Thoracic aorta (tissue), 2 donors: ENCODE measurements around the gene LPAR2. TPM values are rescaled to one million over a fixed set of nuclear protein-coding genes. Genes with fewer than 3 reads are reported as not detected.

Experiments
- ATAC-seq: fragments of 150-250 bp; one replicate; pipeline ENCODE4 v1.8.0; 2017; ENCODE audit warnings: low read depth; ENCODE audit not compliant: insufficient number of reproducible peaks, low FRiP score
- DNase-seq: peaks from one replicate; pipeline ENCODE4 v3.0.0-alpha.2; 2020; ENCODE audit warnings: low spot score
- H3K27ac ChIP-seq, 2 donors: fragments of 200-600 bp; sonication (generic); 1 replicate in 1 of 2; 2 replicates in 1 of 2; pipeline ENCODE4 v1.5.1; 2016; ENCODE audit warnings: mild to moderate bottlenecking in 2 of 2, moderate library complexity in 2 of 2
- H3K27me3 ChIP-seq: fragments of 200-600 bp; sonication (generic); replicated peaks from 2 replicates; pipeline ENCODE4 v1.6.0; 2016; ENCODE audit warnings: mild to moderate bottlenecking; ENCODE audit not compliant: insufficient read depth
- H3K36me3 ChIP-seq: fragments of 200-600 bp; sonication (generic); one replicate; pipeline ENCODE4 v1.5.1; 2016
- H3K4me1 ChIP-seq, 2 donors: fragments of 200-600 bp; sonication (generic); 1 replicate in 1 of 2; 2 replicates in 1 of 2; pipeline versions ENCODE4 v1.5.1 to v1.6.0; 2016; ENCODE audit warnings: low read depth in 2 of 2, mild to moderate bottlenecking in 1 of 2; ENCODE audit not compliant: control insufficient read depth in 1 of 2
- H3K4me3 ChIP-seq: fragments of 200-600 bp; sonication (generic); 2 replicates; pipeline ENCODE4 v1.5.1; 2016; ENCODE audit warnings: mild to moderate bottlenecking
- H3K9me3 ChIP-seq: fragments of 200-600 bp; sonication (generic); 2 replicates; pipeline ENCODE4 v1.5.1; 2016
- total RNA-seq, 2 donors: library from RNA; depleted of rRNA; stranded (reverse); fragments of >200 nt; gene quantifications; one replicate each; pipeline versions ENCODE4 v1.1.0 to v1.2.3, GENCODE V29; 2016
- TF ChIP-seq, protein P1 (sequence below): fragments of 200-600 bp; sonication (generic); IDR thresholded peaks from one replicate; pipeline ENCODE4 v1.5.1; 2019; ENCODE audit warnings: antibody characterized with exemption

The LPAR2 gene
- total RNA-seq, 2 donors from 2014 or later, result 4.2 to 11.6 TPM

DNA sequence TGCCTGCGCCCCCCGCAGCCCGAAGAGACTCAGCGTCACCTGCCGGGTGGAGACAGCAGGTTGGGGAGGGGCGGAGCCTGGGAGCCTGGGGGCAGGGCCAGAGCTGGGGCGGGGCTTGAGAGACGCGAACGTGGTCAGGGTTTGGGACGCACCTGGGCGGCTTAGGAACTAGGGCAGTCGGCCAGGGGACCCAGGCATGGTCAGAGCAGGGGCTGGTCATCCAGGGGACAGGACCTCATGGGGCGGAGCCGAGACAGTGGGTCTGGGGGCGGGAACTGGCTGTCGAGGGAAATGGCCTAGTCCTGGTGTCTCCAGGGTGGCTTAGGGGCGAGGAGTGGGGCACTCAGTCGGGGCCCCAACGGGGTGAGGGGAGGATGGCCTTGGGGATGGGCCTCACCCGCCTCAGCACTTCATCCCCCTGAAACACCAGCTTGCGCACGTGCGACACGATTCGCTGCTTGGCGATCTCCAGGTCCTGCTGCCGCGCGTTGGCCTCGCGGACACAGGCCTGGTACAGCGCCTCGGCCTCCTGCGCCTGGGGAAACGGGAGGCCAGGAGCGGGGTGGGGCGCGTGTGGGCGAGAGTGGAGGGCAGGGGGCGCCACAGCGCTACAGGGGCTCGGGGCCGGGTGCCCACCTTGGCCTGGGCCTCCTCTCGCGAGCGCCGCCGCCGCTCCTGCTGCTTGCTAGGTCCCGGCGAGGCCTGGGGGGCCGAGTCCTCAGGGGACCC lies 9.7 kb upstream of the LPAR2 start:
- Histone ChIP-seq H3K9me3 (no peaks in the 10 kb centered on the region), H3K27me3 (no peaks in the 10 kb centered on the region), H3K36me3 (peaks cover 19% of the 10 kb centered on the region), H3K4me1 (peaks cover 0 to 2% of the 10 kb centered on the region in 2 donors), H3K4me3 (no peak overlapping the region), H3K27ac (no peak overlapping the region)
- TF ChIP-seq, protein P1, sequence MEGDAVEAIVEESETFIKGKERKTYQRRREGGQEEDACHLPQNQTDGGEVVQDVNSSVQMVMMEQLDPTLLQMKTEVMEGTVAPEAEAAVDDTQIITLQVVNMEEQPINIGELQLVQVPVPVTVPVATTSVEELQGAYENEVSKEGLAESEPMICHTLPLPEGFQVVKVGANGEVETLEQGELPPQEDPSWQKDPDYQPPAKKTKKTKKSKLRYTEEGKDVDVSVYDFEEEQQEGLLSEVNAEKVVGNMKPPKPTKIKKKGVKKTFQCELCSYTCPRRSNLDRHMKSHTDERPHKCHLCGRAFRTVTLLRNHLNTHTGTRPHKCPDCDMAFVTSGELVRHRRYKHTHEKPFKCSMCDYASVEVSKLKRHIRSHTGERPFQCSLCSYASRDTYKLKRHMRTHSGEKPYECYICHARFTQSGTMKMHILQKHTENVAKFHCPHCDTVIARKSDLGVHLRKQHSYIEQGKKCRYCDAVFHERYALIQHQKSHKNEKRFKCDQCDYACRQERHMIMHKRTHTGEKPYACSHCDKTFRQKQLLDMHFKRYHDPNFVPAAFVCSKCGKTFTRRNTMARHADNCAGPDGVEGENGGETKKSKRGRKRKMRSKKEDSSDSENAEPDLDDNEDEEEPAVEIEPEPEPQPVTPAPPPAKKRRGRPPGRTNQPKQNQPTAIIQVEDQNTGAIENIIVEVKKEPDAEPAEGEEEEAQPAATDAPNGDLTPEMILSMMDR, result no peak
- no peak for ATAC-seq
- DNase-seq, result no peak

DNA sequence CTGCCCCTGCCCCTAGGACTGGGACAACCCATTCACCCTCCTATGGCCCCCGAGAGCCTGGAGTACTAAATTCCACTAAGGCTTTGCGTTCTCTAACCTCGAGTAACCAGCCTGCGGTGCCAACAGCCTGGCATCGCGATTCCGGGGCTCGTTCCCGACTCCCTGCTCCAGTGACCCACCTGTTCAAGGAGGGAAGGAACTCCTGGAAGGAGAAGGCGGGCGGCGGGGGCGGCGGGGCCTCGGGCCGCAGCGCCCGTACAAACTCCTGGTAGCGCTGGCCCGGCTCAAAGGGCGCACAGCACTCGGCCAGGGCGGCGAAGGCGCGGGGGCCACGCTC lies 9.1 kb upstream of the LPAR2 start:
- Histone ChIP-seq H3K27me3 (no peaks in the 10 kb centered on the region), H3K36me3 (peaks cover 21% of the 10 kb centered on the region), H3K4me1 (no peaks in the 10 kb centered on the region), H3K4me3 (no peak overlapping the region), H3K9me3 (no peaks in the 10 kb centered on the region), H3K27ac (no peak overlapping the region)
- DNase-seq, result no peak
- ATAC-seq, result no peak
- TF ChIP-seq, protein P1, result no peak

DNA sequence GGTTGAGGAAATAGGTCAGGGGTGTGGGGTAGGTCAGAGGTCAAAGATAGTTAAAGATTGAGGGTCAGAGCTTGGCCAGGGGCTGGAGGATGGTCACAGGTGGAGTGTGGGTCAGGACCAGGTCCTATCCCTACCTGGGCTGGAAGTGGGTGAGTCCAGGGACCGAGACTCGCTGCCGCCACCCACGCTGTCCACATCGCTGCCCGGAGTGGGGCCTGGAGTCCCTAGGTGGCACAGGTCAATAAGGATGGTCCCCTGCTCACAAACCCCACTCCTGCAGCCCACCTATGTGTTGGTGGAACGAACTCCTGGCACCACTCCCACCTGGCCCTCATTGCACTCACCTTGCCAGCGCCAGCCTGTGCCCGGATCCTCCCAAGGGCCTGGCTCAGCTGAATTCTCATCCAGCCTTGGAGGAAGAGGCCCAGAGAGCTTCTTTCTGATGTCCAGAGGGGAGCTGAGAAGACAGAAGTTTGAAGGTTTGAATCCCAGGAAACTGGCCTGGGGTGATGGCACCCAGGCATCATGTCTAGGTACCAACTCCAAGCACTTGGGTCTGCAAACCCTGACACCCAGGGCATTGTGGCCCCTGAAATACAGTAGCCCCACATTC lies 8.7 kb upstream of the LPAR2 start:
- H3K27ac ChIP-seq, result no peak overlapping the region
- no peak for ATAC-seq

DNA sequence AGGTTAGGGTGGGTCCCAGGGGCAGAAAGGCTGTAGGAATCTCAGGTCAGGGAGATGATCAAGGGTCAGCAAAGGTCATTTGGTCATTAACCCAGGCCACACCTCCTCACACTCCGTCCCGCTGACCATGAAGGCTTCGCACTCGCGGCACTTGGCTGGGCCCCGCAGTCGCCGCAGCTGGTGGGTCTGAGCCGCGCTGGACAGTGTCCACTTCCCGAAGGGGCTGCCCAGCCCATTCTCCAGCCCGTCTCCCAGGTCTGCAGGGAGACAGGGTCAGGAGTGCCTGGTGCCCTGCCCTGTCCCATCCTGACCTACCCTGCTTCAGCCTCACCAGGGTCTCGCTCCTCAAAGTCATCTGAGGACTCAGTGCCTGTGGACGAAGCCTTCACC lies 7.3 kb upstream of the LPAR2 start:
- no peak overlapping the region for H3K27ac ChIP-seq
- DNase-seq (no peak), ATAC-seq (no peak)
- H3K27me3 ChIP-seq, result no peaks in the 10 kb centered on the region
- peaks cover 21% of the 10 kb centered on the region for H3K36me3 ChIP-seq
- no peaks in the 10 kb centered on the region for H3K9me3 ChIP-seq
- TF ChIP-seq, protein P1, result no peak
- H3K4me1 ChIP-seq, result no peaks in the 10 kb centered on the region
- H3K4me3 ChIP-seq, result no peak overlapping the region

More for the DNA sequence above, 8.7 kb upstream of the LPAR2 start:
- TF ChIP-seq, protein P1, result no peak
- H3K4me1 ChIP-seq, result no peaks in the 10 kb centered on the region
- H3K4me3 ChIP-seq, result no peak overlapping the region
- no peaks in the 10 kb centered on the region for H3K9me3 ChIP-seq
- no peaks in the 10 kb centered on the region for H3K27me3 ChIP-seq
- peaks cover 21% of the 10 kb centered on the region for H3K36me3 ChIP-seq
- DNase-seq, result no peak

DNA sequence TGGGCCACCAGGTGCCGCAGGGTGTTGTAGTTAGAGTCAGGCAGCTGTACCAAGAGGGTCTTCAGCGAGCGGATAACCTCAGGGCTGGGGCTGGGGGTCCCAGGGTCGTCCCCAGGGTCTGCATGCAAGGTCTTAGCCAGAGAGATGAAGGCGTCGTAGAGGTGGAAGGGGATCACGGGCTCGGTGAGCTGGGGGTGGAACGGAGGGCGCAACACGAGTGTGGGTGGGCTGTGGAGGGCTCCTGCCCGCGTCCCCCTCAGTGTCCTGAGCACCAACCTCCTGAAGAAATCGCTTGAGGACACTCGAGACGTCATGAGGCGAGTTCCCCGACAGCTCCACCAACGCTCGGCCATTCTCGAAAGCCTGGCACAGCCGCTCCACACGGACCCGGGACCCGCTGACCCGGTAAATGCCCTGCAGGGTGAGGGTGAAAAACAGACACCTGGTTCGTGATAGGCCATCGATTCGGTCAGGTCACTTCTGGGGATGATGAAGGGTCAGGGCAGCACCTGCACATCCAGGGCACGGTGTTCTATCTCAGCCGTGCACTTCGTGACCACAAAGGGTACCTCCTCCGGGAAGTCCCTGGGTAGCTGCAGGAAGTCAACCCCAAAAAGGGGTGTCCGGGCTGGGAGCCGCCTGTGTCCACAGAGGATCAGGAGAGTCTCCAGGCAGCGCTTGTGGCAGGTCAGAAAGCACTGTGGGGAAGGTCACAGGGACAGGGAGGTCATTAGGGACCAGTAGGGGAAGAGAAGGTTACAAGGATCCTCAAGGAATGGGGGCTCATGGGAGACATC lies 6.7 kb upstream of the LPAR2 start:
- Histone ChIP-seq H3K27ac (no peak overlapping the region), H3K27me3 (no peaks in the 10 kb centered on the region)

More for the DNA sequence above, 6.7 kb upstream of the LPAR2 start:
- no peak for ATAC-seq
- peaks cover 21% of the 10 kb centered on the region for H3K36me3 ChIP-seq
- no peak overlapping the region for H3K4me3 ChIP-seq
- TF ChIP-seq, protein P1, result no peak
- H3K9me3 ChIP-seq, result no peaks in the 10 kb centered on the region
- DNase-seq, result no peak
- no peaks in the 10 kb centered on the region for H3K4me1 ChIP-seq
